WTC11 (cell line): ENCODE measurements around the gene AQP11.

Experiments used
- AFF4 ChIP-seq: sonication (generic); formaldehyde crosslinking; IDR thresholded peaks from 2 replicates; pipeline ENCODE4 v1.8.1; 2023; ENCODE audit warnings: mild to moderate bottlenecking, missing genetic modification reagents, borderline replicate concordance
- CREB1 ChIP-seq: sonication (generic); formaldehyde crosslinking; IDR thresholded peaks from 2 replicates; pipeline ENCODE4 v1.8.0; 2023; ENCODE audit warnings: mild to moderate bottlenecking, missing genetic modification reagents
- E2F5 ChIP-seq: sonication (generic); formaldehyde crosslinking; IDR thresholded peaks from 2 replicates; pipeline ENCODE4 v1.8.1; 2022; ENCODE audit warnings: mild to moderate bottlenecking, moderate library complexity, missing genetic modification reagents
- KAT7 ChIP-seq: sonication (generic); formaldehyde crosslinking; IDR thresholded peaks from 2 replicates; pipeline ENCODE4 v1.8.1; 2023; ENCODE audit warnings: missing genetic modification reagents, mild to moderate bottlenecking, borderline replicate concordance
- MAX ChIP-seq: sonication (generic); formaldehyde crosslinking; IDR thresholded peaks from 2 replicates; pipeline ENCODE4 v1.8.0; 2022; ENCODE audit warnings: mild to moderate bottlenecking, missing genetic modification reagents
- NR1H2 ChIP-seq: sonication (generic); formaldehyde crosslinking; IDR thresholded peaks from 2 replicates; pipeline ENCODE4 v1.9.0; 2021; ENCODE audit warnings: mild to moderate bottlenecking, moderate library complexity, missing genetic modification reagents
- SP1 ChIP-seq: sonication (generic); formaldehyde crosslinking; conservative IDR thresholded peaks from 2 replicates; pipeline ENCODE4 v1.8.1; 2022; ENCODE audit warnings: missing genetic modification reagents
- ZNF263 ChIP-seq: sonication (generic); formaldehyde crosslinking; IDR thresholded peaks from 2 replicates; pipeline ENCODE4 v1.8.1; 2022; ENCODE audit warnings: low read depth, mild to moderate bottlenecking, moderate library complexity, missing genetic modification reagents
- ZNF317 ChIP-seq: sonication (generic); formaldehyde crosslinking; IDR thresholded peaks from 2 replicates; pipeline ENCODE4 v1.8.1; 2023; ENCODE audit warnings: low read depth, mild to moderate bottlenecking, moderate library complexity, missing genetic modification reagents, borderline replicate concordance
- ZNF396 ChIP-seq: fragments of 250-450 bp; sonication (Bioruptor Pico); IDR thresholded peaks from 2 replicates; pipeline ENCODE4 v1.8.0; 2021; ENCODE audit warnings: mild to moderate bottlenecking, moderate library complexity, borderline replicate concordance
- TF ChIP-seq, protein P1 (sequence below): sonication (generic); formaldehyde crosslinking; IDR thresholded peaks from 2 replicates; pipeline ENCODE4 v1.8.0; 2023; ENCODE audit warnings: missing genetic modification reagents
- TF ChIP-seq, protein P2 (sequence below): sonication (generic); formaldehyde crosslinking; IDR thresholded peaks from 2 replicates; pipeline ENCODE4 v1.8.1; 2023; ENCODE audit warnings: mild to moderate bottlenecking, missing genetic modification reagents, moderate library complexity
- TF ChIP-seq, protein P3 (sequence below): fragments of 200-600 bp; IDR thresholded peaks from 2 replicates; pipeline ENCODE4 v1.8.0; 2022; ENCODE audit warnings: antibody characterized with exemption
- TF ChIP-seq, protein P4 (sequence below): sonication (generic); formaldehyde crosslinking; IDR thresholded peaks from 2 replicates; pipeline ENCODE4 v1.8.1; 2022; ENCODE audit warnings: missing genetic modification reagents, borderline replicate concordance

DNA sequence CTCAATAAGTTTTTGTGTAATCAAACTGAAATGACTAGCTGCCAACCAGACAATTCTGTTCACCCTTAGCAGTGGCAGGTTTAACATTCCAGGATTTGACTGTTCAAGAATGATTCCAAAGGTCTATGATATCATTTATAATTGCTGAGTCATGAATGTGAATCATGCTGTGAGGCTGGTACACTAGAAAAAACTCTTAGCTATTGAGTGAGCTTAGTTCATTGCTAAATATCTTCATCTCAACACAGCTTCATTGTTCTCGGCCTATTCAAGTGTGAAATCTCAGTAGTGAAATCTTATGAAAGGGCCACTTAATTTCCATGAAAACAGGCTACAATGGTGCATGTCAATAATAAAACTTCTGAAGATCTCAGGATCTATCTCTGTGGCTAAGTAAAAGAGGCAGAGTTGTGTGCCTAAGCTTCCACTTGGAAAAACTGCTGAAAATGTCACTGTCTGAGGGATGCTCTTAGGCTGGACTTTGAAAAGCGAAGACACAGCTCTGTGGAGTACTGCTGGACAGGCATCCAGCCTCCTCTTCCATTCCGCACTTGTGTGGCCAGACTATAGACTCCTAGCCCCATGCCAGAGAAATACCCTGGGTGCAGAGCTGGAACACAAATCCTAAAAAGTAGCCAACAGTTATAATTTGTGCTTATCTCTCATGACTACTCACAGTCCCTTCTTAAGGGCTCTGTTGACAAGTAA lies 12.8 kb downstream of the AQP11 start:
- TF ChIP-seq SP1 (CRISPR knock-in tag): no peak
- TF ChIP-seq, protein P1, sequence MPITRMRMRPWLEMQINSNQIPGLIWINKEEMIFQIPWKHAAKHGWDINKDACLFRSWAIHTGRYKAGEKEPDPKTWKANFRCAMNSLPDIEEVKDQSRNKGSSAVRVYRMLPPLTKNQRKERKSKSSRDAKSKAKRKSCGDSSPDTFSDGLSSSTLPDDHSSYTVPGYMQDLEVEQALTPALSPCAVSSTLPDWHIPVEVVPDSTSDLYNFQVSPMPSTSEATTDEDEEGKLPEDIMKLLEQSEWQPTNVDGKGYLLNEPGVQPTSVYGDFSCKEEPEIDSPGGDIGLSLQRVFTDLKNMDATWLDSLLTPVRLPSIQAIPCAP: no peak
- TF ChIP-seq KAT7 (CRISPR knock-in tag): no peak
- TF ChIP-seq, protein P2, sequence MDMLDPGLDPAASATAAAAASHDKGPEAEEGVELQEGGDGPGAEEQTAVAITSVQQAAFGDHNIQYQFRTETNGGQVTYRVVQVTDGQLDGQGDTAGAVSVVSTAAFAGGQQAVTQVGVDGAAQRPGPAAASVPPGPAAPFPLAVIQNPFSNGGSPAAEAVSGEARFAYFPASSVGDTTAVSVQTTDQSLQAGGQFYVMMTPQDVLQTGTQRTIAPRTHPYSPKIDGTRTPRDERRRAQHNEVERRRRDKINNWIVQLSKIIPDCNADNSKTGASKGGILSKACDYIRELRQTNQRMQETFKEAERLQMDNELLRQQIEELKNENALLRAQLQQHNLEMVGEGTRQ (CRISPR knock-in tag): no peak
- no peak for TF ChIP-seq E2F5 (CRISPR knock-in tag)
- TF ChIP-seq, protein P3, sequence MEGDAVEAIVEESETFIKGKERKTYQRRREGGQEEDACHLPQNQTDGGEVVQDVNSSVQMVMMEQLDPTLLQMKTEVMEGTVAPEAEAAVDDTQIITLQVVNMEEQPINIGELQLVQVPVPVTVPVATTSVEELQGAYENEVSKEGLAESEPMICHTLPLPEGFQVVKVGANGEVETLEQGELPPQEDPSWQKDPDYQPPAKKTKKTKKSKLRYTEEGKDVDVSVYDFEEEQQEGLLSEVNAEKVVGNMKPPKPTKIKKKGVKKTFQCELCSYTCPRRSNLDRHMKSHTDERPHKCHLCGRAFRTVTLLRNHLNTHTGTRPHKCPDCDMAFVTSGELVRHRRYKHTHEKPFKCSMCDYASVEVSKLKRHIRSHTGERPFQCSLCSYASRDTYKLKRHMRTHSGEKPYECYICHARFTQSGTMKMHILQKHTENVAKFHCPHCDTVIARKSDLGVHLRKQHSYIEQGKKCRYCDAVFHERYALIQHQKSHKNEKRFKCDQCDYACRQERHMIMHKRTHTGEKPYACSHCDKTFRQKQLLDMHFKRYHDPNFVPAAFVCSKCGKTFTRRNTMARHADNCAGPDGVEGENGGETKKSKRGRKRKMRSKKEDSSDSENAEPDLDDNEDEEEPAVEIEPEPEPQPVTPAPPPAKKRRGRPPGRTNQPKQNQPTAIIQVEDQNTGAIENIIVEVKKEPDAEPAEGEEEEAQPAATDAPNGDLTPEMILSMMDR: no peak
- no peak for TF ChIP-seq NR1H2
- TF ChIP-seq, protein P4, sequence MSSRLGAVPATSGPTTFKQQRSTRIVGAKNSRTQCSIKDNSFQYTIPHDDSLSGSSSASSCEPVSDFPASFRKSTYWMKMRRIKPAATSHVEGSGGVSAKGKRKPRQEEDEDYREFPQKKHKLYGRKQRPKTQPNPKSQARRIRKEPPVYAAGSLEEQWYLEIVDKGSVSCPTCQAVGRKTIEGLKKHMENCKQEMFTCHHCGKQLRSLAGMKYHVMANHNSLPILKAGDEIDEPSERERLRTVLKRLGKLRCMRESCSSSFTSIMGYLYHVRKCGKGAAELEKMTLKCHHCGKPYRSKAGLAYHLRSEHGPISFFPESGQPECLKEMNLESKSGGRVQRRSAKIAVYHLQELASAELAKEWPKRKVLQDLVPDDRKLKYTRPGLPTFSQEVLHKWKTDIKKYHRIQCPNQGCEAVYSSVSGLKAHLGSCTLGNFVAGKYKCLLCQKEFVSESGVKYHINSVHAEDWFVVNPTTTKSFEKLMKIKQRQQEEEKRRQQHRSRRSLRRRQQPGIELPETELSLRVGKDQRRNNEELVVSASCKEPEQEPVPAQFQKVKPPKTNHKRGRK (CRISPR knock-in tag): no peak
- TF ChIP-seq ZNF396 (CRISPR knock-in tag): no peak
- no peak for TF ChIP-seq MAX (CRISPR knock-in tag)
- TF ChIP-seq ZNF263 (CRISPR knock-in tag): no peak
- TF ChIP-seq ZNF317 (CRISPR knock-in tag): no peak
- TF ChIP-seq CREB1 (CRISPR knock-in tag): no peak
- TF ChIP-seq AFF4 (CRISPR knock-in tag): no peak
